SH-SY5Y (cell line): ENCODE results near the gene LGALS13.

Experiments
- GATA2 ChIP-seq: IDR thresholded peaks from 2 replicates; pipeline ENCODE4 v1.6.1; 2011; ENCODE audit warnings: mild to moderate bottlenecking, low read depth, low read length
- GATA3 ChIP-seq: IDR thresholded peaks from 2 replicates; pipeline ENCODE4 v1.6.1; 2011; ENCODE audit warnings: low read depth, mild to moderate bottlenecking, low read length, moderate library complexity

- TF ChIP-seq GATA2 (no peak), GATA3 (no peak)
Measured at GRCh38 chr19:39582442-39582841, 19.9 kb upstream of the LGALS13 start.
